Hematopoietic multipotent progenitor cell treated with erythropoietin and hydrocortisone succinate and interleukin-3 and kit ligand, for 4 days (in vitro differentiated cells): ENCODE results near the gene GUCA1C.
A peak's percentile ranks its signal among the peaks of the same experiment; 100 is the strongest.

Source experiments
- DNase-seq: peaks from one replicate; pipeline ENCODE4 v3.0.0-alpha.2; 2015

Gene GUCA1C

GRCh38 chr3:108953700-108954099 is at the start of gene GUCA1C:
TSS of gene GUCA1C (minus strand) at chr3:108953879. CDS start at chr3:108953762, 117 bp downstream.
- no peak for DNase-seq

GRCh38 chr3:108998436-108998835 is 44.8 kb upstream of the GUCA1C start:
- no peak for DNase-seq

- peak; percentile 4 for DNase-seq
These were observed 32.2 kb upstream of the GUCA1C start for GRCh38 chr3:108985844-108986243.

- no peak for DNase-seq
These were observed 29.4 kb upstream of the GUCA1C start for GRCh38 chr3:108983051-108983450.

- DNase-seq: no peak
These were observed 22.4 kb upstream of the GUCA1C start for GRCh38 chr3:108976058-108976457.

- no peak for DNase-seq
These were observed 19.3 kb upstream of the GUCA1C start for GRCh38 chr3:108973019-108973418.

GRCh38 chr3:108972482-108972881 is 18.8 kb upstream of the GUCA1C start:
- no peak for DNase-seq

GRCh38 chr3:108970561-108970960 is 16.9 kb upstream of the GUCA1C start:
- DNase-seq: no peak

GRCh38 chr3:108966773-108967172 is 13.1 kb upstream of the GUCA1C start:
- DNase-seq: no peak

- DNase-seq: no peak
These were observed 5.3 kb upstream of the GUCA1C start for GRCh38 chr3:108959017-108959416.

GRCh38 chr3:108953210-108953609 is 469 bp downstream of the GUCA1C start:
- no peak for DNase-seq

GRCh38 chr3:108951820-108952501 is 1.7 kb downstream of the GUCA1C start:
- no peak for DNase-seq

- no peak for DNase-seq
These were observed 5.8 kb downstream of the GUCA1C start for GRCh38 chr3:108947855-108948254.

GRCh38 chr3:108946292-108947285 is 7.1 kb downstream of the GUCA1C start:
- DNase-seq: no peak

- no peak for DNase-seq
These were observed 13.0 kb downstream of the GUCA1C start for GRCh38 chr3:108940568-108941263.

- no peak for DNase-seq
These were observed 13.5 kb downstream of the GUCA1C start for GRCh38 chr3:108940166-108940565.

- DNase-seq: peak; percentile 5
These were observed 16.6 kb downstream of the GUCA1C start for GRCh38 chr3:108936924-108937689.

- DNase-seq: no peak
These were observed 22.6 kb downstream of the GUCA1C start for GRCh38 chr3:108931035-108931434.

- no peak for DNase-seq
These were observed 34.8 kb downstream of the GUCA1C start for GRCh38 chr3:108918866-108919265.

- DNase-seq: peak; percentile 73
These were observed 38.7 kb downstream of the GUCA1C start for GRCh38 chr3:108914774-108915641.

- DNase-seq: no peak
These were observed 43.9 kb downstream of the GUCA1C start for GRCh38 chr3:108909799-108910198.
